Measurements from ENCODE around the gene PTGDS. TPM values are rescaled to one million over a fixed set of nuclear protein-coding genes. Genes with fewer than 3 reads are reported as not detected.

PTGDS gene
- total RNA-seq, 2 donors from 2014 or later: 8.7 to 36.9 TPM

DNA sequence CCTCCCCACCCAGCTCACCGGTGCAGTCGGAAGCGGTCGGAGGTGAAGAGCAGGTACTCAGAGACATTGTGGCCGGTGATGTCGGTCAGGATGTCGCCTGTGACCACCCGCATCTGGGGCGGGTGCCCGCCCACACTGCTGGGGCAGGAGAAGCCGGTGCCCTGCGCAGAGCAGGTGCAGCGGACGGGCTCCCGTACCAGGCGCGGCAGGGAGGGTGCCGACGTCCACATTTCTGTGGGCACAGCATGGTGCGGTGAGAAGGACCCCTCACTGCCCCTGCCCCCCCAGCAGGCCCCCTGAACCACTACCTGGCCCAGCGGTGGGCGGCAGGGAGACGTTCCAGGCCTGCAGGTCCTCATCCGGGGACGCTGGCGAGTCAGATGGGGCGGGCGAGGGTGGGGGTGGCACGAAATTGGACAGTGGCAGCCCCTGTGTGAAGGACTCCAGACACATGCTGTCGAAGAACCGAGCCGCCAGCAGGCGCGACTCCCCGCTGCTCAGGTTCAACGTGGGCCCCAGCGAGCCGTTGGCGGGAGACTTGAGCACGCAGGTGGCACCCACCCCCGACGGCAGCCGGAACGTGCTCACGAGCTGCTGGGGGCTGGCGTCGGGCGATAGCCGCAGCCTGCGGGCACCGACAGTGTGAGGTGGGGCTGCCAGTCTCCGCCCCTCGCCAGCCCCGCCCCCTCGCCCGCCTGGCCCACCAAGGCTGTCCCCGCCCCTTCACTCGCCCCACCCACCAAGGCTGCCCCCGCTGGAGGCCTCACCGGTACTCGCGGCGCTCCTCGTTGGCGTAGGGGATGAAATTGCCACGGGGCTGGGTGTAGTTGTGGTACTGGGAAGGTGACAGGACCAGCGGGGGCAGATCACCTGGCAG is 35.6 kb downstream of the PTGDS start:
- intact Hi-C loops (cut with DNase I, micrococcal nuclease): no loop called here
- no peak for ATAC-seq
- DNase-seq: no peak

GRCh38 chr9:137013571-137013940 is 36.3 kb downstream of the PTGDS start:
- DNase-seq (no peak), ATAC-seq (no peak)
- intact Hi-C loops (cut with DNase I, micrococcal nuclease): no loop called here

DNA sequence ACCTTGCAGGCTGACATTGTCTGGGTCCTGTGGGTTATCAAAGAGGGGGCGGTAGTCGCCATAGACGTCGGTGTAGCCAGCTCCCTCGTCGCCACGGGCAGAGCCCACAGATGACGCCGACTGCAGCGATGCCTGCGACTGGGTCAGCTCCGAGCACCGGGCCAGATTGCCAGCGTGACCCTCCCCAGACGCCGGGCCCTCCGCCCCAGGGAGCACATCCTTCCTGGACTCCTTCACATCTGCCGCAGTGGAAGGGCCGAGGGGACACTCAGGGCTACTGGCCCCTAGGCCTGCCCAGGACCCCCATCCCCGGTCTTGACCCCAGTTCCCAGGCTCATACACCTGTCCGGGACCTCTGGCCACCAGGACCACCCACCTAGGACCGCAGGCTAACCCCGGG is 36.9 kb downstream of the PTGDS start:
- DNase-seq: no peak
- intact Hi-C loops (cut with DNase I, micrococcal nuclease): no loop called here
- no peak for ATAC-seq

DNA sequence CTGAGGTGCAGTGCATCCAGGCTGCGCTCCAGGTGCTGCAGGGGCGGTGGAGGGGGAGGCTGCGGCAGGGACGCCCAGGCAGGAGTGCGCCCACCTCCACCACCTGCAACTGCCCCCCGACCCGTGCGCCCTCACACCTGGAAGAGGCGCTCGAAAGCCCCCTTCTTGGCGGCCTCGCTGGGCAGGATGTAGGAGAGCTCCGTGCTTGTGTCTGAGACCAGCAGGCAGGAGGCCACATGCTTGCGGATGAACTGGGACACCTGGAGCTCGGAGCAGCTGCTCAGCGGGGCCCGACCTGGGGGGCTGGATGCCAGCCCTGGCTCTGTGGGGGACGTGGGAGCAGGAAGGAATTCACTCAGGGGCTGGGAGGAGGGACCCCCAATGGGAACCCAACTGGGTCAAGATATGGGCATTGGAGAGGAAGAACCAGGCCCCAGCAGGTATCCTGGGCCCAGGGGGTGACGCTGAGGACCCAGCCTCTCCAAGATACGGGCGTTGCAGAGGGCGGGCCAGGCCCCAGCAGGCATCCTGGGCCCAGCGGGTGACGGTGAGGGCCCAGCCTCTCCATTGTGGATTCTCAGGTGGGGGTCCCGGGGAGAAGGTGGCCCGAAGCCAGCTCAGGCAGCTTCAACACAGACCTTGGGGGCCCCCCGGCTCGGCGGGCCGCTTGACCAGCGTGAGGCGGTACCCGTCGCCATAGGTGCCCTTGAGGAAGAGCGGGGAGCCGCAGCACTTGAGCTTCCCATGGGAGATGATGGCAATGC is 37.7 kb downstream of the PTGDS start:
- intact Hi-C loops (cut with DNase I, micrococcal nuclease): no loop called here
- no peak for ATAC-seq
- no peak for DNase-seq

DNA sequence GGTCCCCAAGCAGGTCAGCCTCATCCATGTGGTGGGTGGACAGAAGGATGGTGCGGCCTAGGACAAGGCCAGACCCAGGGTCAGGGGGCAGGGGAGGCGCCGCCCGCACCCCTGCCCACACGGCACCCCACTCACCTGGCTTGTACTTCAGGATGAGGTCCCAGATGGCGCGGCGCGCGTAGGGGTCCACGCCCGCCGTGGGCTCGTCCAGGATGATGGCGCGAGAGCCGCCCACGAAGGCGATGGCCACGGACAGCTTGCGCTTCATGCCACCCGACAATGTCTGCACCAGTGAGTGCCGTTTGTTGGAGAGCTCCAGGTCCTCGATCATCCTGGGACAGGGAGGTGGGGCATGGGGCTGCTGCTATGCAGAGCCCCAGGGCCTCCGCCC is 38.2 kb downstream of the PTGDS start:
- no peak for ATAC-seq
- DNase-seq: no peak
- intact Hi-C loops (cut with DNase I, micrococcal nuclease): no loop called here

- DNase-seq (no peak), ATAC-seq (no peak)
- intact Hi-C loops (cut with DNase I, micrococcal nuclease): no loop called here
Observed at GRCh38 chr9:137015976-137016375, 38.7 kb downstream of the PTGDS start.

- DNase-seq: no peak
- intact Hi-C loops (cut with DNase I, micrococcal nuclease): no loop called here
- ATAC-seq: no peak
Observed at GRCh38 chr9:137016436-137016835, 39.1 kb downstream of the PTGDS start.

GRCh38 chr9:137017071-137017470 is 39.8 kb downstream of the PTGDS start:
- ATAC-seq: no peak
- intact Hi-C loops (cut with DNase I, micrococcal nuclease): no loop called here
- DNase-seq: no peak

DNA sequence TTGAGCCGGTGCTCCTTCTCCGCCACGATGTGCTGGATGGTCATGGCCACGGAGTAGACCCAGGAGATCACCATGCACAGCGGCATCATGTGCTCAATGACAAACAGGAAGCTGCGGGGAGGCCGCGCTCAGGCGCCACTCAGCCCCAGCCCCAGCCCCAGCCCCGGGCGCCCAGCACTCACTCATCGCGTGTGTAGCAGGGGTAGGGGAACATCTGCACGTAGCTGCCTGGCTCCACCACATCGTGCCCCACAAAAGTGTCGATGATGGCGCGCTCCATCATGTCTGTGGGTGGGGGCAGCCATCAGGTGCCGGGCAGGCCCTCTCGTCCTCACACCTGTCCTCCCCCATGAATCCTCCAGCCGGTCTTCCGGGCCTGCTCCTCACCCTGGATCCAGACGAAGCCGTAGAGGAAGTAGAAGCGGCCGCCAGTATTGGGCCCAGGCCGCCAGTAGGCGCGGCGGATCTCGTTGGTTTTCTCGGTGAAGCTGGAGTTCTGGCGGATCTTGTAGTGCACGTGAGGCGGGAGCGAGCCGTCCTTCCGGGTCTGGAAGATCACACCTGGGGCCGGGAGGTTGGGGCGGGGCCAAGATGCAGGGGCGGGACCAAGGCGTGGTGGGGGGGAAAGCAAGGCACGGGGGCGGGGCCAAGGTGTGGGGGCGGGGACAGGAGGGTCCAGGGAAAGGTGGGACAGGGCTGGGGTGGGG is 40.6 kb downstream of the PTGDS start:
- DNase-seq (no peak), ATAC-seq (no peak)
- intact Hi-C loops (cut with DNase I, micrococcal nuclease): no loop called here

- DNase-seq (no peak), ATAC-seq (no peak)
- intact Hi-C loops (cut with DNase I, micrococcal nuclease): no loop called here
Observed at GRCh38 chr9:137018761-137019559, 41.7 kb downstream of the PTGDS start.

- ATAC-seq (no peak), DNase-seq (no peak)
- intact Hi-C loops (cut with DNase I, micrococcal nuclease): loop anchor here in 1 of 2 donors (10.0 kb wide), 1 partner anchor 75 kb away; the partner anchor contains the start of genes C8G and FBXW5
Observed at GRCh38 chr9:137019891-137020683, 42.8 kb downstream of the PTGDS start.

- DNase-seq: no peak
- intact Hi-C loops (cut with DNase I, micrococcal nuclease): loop anchor here in 1 of 2 donors (10.0 kb wide), 1 partner anchor 76 kb away; the partner anchor contains the start of genes C8G and FBXW5
- no peak for ATAC-seq
Observed at GRCh38 chr9:137020771-137021567, 43.7 kb downstream of the PTGDS start.

GRCh38 chr9:137021568-137021978 is 44.3 kb downstream of the PTGDS start:
- DNase-seq: peak in 1 of 2 donors; percentile 66
- peak; percentile 37 for ATAC-seq
- intact Hi-C loops (cut with DNase I, micrococcal nuclease): loop anchor here in 1 of 2 donors (10.0 kb wide), 1 partner anchor 77 kb away; the partner anchor contains the start of genes C8G and FBXW5

- ATAC-seq (peak; percentile 87), DNase-seq (peak; percentile 97 to 98)
- intact Hi-C loops (cut with DNase I, micrococcal nuclease): loop anchor here in 1 of 2 donors (10.0 kb wide), 1 partner anchor 77 kb away; the partner anchor contains the start of genes C8G and FBXW5
Observed at GRCh38 chr9:137021979-137022661, 44.8 kb downstream of the PTGDS start.

DNA sequence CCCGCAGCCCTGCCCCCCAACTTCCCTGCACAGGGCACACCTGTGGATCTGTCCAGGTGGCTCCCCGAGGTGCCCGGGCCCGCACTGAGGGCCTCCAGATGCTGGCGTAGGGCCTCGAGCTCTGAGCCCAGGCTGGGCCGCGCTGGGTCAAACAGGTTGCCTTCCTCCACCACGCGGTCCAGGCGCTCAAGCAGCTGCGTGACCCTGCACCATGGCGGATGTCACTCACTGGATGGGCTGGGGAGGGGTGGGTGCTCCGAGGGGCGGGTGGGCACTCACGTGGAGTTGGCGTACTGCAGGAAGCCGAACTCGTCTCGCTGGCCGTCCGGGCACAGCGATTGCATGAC is 45.3 kb downstream of the PTGDS start:
- intact Hi-C loops (cut with DNase I, micrococcal nuclease): loop anchor here in 1 of 2 donors (10.0 kb wide), 1 partner anchor 78 kb away; the partner anchor contains the start of genes C8G and FBXW5

DNA sequence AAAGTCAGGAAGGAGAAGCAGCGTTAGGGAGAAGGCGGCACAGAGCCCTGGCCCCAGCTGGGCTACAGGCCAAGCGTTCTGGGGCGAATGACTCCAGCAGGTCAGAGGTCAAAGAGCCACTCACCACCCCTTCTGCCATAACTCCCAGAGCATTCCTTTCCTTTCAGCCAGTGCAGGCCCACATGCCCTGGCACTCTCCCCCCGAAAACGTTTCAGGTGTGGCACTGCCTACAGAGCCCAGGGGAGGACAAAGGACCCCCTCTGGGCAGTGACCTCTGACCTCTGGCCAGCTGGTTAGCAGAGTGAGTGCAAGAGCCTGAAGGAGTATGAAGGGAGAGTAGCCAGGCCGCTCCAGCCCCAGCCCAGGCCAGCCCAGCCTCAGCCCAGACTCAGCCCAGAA is 45.9 kb downstream of the PTGDS start:
- DNase-seq (no peak), ATAC-seq (no peak)
- intact Hi-C loops (cut with DNase I, micrococcal nuclease): loop anchor here in 1 of 2 donors (10.0 kb wide), 1 partner anchor 78 kb away; the partner anchor contains the start of genes C8G and FBXW5

More for the DNA sequence above, 45.3 kb downstream of the PTGDS start:
- no peak for DNase-seq
- no peak for ATAC-seq

Data from left colon (tissue), 2 donors.